Bronchial epithelial cell (primary cell): ENCODE data around the gene GZMH. TPM values are rescaled to one million over a fixed set of nuclear protein-coding genes. Genes with fewer than 3 reads are reported as not detected.
A peak's percentile ranks its signal among the peaks of the same experiment; 100 is the strongest.

Experiments used
- DNase-seq: peaks from one replicate; pipeline ENCODE4 v3.0.0-alpha.2; 2010; ENCODE audit warnings: low read depth
- FAIRE-seq: peaks from 2 replicates; lab custom pipeline; 2011; peaks lifted over from hg19 to GRCh38; lab: Jason Lieb, UNC
- H3K27me3 ChIP-seq: 2 replicates; pipeline ENCODE4 v1.5.1; 2011; ENCODE audit warnings: low read length; ENCODE audit not compliant: control insufficient read depth, insufficient read depth
- H3K36me3 ChIP-seq: 2 replicates; pipeline ENCODE4 v1.5.1; 2011; ENCODE audit warnings: low read length; ENCODE audit not compliant: control insufficient read depth, insufficient read depth
- H3K4me3 ChIP-seq: 2 replicates; pipeline ENCODE4 v1.5.1; 2011; ENCODE audit warnings: mild to moderate bottlenecking, low read depth, low read length, control low read depth
- CTCF ChIP-seq: IDR thresholded peaks from 2 replicates; pipeline ENCODE4 v1.5.1; 2011; ENCODE audit warnings: mild to moderate bottlenecking, moderate library complexity, low read length, control low read depth, inconsistent platforms; ENCODE audit not compliant: insufficient read depth, severe bottlenecking
- total RNA-seq: library from RNA; depleted of rRNA; stranded (reverse); fragments of >200 nt; gene quantifications from 2 replicates; pipeline ENCODE4 v1.2.1, GENCODE V29; 2014

GZMH gene
- total RNA-seq, 1 donor from 2014 or later: not detected

GRCh38 chr14:24632761-24633160 lies 23.3 kb upstream of the GZMH start:
- Histone ChIP-seq H3K4me3 (no peak overlapping the region), H3K36me3 (no peaks in the 10 kb centered on the region), H3K27me3 (no peaks in the 10 kb centered on the region)
- DNase-seq: no peak
- TF ChIP-seq CTCF: no peak
- FAIRE-seq: no peak

GRCh38 chr14:24632336-24632735 lies 22.9 kb upstream of the GZMH start:
- DNase-seq (no peak), FAIRE-seq (no peak)
- H3K27me3 ChIP-seq: no peaks in the 10 kb centered on the region
- no peaks in the 10 kb centered on the region for H3K36me3 ChIP-seq
- no peak overlapping the region for H3K4me3 ChIP-seq
- no peak for TF ChIP-seq CTCF

DNA sequence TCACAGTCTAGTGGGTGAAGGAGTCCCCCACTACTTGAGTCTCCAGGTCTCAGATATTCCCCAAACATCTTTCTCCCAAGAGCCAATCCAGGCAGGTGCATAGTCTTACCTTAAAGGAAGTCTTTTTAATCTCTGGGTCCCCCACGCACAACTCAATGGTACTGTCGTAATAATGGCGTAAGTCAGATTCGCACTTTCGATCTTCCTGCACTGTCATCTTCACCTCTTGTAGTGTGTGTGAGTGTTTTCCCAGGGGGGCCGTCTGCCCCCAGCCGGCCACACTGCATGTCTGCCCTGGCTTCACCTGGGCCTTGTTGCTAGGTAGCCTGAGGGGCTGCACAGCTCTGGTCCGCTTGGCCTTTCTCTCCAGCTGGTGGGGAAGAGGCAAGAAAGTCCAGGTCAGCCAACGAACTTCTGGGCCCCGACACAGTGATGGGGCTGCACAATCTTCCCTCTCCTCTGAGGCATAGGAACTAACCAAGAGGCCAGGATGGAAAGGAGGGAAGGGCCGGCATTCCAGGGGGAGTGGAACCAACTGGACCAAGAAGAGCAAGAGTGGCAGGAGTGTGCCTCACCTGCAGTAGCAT lies 22.4 kb upstream of the GZMH start:
- no peaks in the 10 kb centered on the region for H3K27me3 ChIP-seq
- no peak overlapping the region for H3K4me3 ChIP-seq
- TF ChIP-seq CTCF: no peak
- H3K36me3 ChIP-seq: no peaks in the 10 kb centered on the region
- no peak for DNase-seq
- peak; percentile 95 for FAIRE-seq

- DNase-seq: peak; percentile 69
Observed at GRCh38 chr14:24630872-24631477, 21.5 kb upstream of the GZMH start.

GRCh38 chr14:24630087-24630871 lies 20.8 kb upstream of the GZMH start:
- TF ChIP-seq CTCF: no peak
- FAIRE-seq: no peak

More at GRCh38 chr14:24630872-24631477, 21.5 kb upstream of the GZMH start:
- no peak for TF ChIP-seq CTCF
- FAIRE-seq: no peak
- Histone ChIP-seq H3K36me3 (no peaks in the 10 kb centered on the region), H3K27me3 (no peaks in the 10 kb centered on the region), H3K4me3 (no peak overlapping the region)

More at GRCh38 chr14:24630087-24630871, 20.8 kb upstream of the GZMH start:
- Histone ChIP-seq H3K36me3 (no peaks in the 10 kb centered on the region), H3K4me3 (no peak overlapping the region), H3K27me3 (no peaks in the 10 kb centered on the region)
- DNase-seq: no peak
